Stomach (tissue), 4 donors: Measurements from ENCODE around the gene PTPRS.

Experiments used
- CTCF ChIP-seq, 7 experiments: fragments of 450-650 bp in 4 of 7; fragments of 200-600 bp in 3 of 7; sonication (generic) in 3 of 7; IDR thresholded peaks; one replicate each; pipeline ENCODE4 v1.5.1; 2016 to 2019; ENCODE audit warnings: antibody characterized with exemption in 7 of 7, control low read depth in 2 of 7, mild to moderate bottlenecking in 1 of 7
- POLR2A ChIP-seq, 4 donors: fragments of 450-650 bp; IDR thresholded peaks; one replicate each; pipeline ENCODE4 v1.6.1; 2016; ENCODE audit warnings: antibody characterized with exemption in 4 of 4, control low read depth in 2 of 4, mild to moderate bottlenecking in 1 of 4, moderate library complexity in 1 of 4
- POLR2AphosphoS5 ChIP-seq, 3 donors: sonication (generic); formaldehyde crosslinking; IDR thresholded peaks; one replicate each; pipeline ENCODE4 v1.6.1; 2016; ENCODE audit warnings: antibody characterized with exemption in 3 of 3

- TF ChIP-seq CTCF (IDR thresholded peaks at IDR 0.05) (no peak), POLR2A (IDR thresholded peaks at IDR 0.05) (no peak), POLR2AphosphoS5 (IDR thresholded peaks at IDR 0.05) (no peak)
Measured at GRCh38 chr19:5309438-5310204, 31.0 kb downstream of the PTPRS start.
